ENCODE measurements around the gene VWF. TPM values are rescaled to one million over a fixed set of nuclear protein-coding genes. Genes with fewer than 3 reads are reported as not detected.

VWF gene
- total RNA-seq, 2 experiments from 2014 or later = not detected

DNA sequence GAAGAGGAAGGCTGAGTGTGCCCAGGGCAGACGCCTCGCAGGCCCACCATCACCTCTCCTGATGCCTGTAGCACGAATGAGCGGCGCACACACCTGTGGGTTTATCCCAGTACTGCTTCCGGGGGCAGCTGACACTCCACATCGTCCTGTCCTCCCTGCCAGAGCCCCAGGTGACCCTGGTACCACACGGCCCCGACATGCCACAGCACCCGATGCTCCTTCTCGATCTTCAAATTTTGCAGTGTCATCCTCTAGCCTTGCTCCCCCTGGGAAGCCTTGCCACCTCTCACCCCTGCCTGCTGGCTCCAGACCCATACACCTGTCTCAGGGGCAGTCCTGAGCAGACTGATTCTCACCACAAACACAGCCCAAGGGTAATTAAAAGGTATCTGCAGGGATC is 220.0 kb downstream of the VWF start:
- DNase-seq (no peak), ATAC-seq (no peak)
- Mint-ChIP-seq H3K9me3 (ENCODE audit: insufficient read depth) (no peaks in the 10 kb centered on the region), H3K27ac (no peak overlapping the region), H3K36me3 (ENCODE audit: low read depth) (no peaks in the 10 kb centered on the region), H3K4me3 (no peak overlapping the region), H3K27me3 (ENCODE audit: low read depth) (peaks cover 5% of the 10 kb centered on the region), H3K4me1 (ENCODE audit: low read depth) (no peaks in the 10 kb centered on the region)
- ChIA-PET POLR2A (no interaction called here), CTCF (no interaction called here)

DNA sequence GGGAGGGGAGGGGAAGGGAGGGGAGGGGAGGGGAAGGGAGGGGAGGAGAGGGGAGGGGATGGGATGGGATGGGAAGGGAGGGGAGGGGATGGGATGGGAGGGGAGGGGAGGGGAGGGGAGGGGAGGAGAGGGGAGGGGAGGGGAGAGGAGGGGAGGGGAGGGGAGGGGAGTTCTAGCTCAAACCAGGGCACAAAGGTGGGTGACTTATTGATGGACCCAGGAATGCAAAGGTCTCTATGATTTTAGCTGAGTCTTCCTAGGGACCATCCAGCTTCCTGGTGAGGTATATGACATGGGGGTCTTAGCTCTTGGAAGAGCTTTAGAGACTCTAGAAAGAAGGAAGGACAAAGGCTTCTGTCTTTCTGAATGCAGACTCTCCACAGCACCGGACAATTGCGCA is 221.7 kb downstream of the VWF start:
- no peaks in the 10 kb centered on the region for H3K4me1 Mint-ChIP-seq (ENCODE audit: low read depth)
- H3K4me3 Mint-ChIP-seq = no peak overlapping the region
- peaks cover 3% of the 10 kb centered on the region for H3K27me3 Mint-ChIP-seq (ENCODE audit: low read depth)
- ATAC-seq (no peak), DNase-seq (no peak)
- no peaks in the 10 kb centered on the region for H3K9me3 Mint-ChIP-seq (ENCODE audit: insufficient read depth)
- ChIA-PET CTCF (no interaction called here), POLR2A (no interaction called here)
- no peaks in the 10 kb centered on the region for H3K36me3 Mint-ChIP-seq (ENCODE audit: low read depth)
- no peak overlapping the region for H3K27ac Mint-ChIP-seq

- no peaks in the 10 kb centered on the region for H3K36me3 Mint-ChIP-seq (ENCODE audit: low read depth)
- H3K9me3 Mint-ChIP-seq (ENCODE audit: insufficient read depth) = no peaks in the 10 kb centered on the region
- no peak overlapping the region for H3K27ac Mint-ChIP-seq
- H3K27me3 Mint-ChIP-seq (ENCODE audit: low read depth) = peaks cover 9% of the 10 kb centered on the region
- CTCF ChIA-PET = no interaction called here
- POLR2A ChIA-PET = no interaction called here
- no peak overlapping the region for H3K4me3 Mint-ChIP-seq
- DNase-seq (no peak), ATAC-seq (no peak)
- H3K4me1 Mint-ChIP-seq (ENCODE audit: low read depth) = no peaks in the 10 kb centered on the region
Observed at GRCh38 chr12:5901416-5901815, 223.1 kb downstream of the VWF start.

DNA sequence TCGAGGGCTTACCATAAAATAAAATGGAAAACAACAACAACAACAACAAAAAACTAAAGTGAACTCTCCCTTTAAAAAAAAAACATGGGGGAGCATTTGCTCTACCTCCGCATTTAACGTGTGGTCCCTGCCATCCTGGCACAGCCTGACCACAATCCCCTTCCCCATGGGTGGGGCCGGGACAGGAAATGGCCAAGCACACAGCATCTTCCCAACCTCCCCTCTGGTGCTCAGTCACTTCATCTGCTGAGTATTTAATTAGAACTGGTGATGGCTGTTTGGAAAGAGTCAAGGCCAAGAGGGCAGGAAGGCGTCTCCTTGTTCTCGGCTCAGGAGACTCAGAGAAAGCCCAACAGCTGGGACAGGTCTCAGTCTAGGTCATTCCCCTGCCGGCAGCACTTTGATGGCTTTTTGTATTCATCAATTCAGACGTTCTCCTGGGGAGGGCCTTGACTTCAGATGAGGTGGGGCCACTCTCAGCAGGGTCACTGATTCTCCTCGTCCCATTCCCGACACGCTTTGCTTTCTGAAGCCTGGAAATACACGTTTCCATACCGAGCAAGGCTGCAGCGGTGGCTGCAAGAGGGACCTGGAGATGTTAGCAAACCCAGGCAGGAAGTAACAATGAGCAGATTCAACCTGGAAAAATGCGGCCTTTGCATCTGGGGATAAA is 223.8 kb downstream of the VWF start:
- ATAC-seq (no peak), DNase-seq (no peak)
- Mint-ChIP-seq H3K36me3 (ENCODE audit: low read depth) (no peaks in the 10 kb centered on the region), H3K27ac (no peak overlapping the region), H3K4me1 (ENCODE audit: low read depth) (no peaks in the 10 kb centered on the region), H3K4me3 (no peak overlapping the region), H3K27me3 (ENCODE audit: low read depth) (peaks cover 9% of the 10 kb centered on the region), H3K9me3 (ENCODE audit: insufficient read depth) (no peaks in the 10 kb centered on the region)
- ChIA-PET CTCF (no interaction called here), POLR2A (no interaction called here)

DNA sequence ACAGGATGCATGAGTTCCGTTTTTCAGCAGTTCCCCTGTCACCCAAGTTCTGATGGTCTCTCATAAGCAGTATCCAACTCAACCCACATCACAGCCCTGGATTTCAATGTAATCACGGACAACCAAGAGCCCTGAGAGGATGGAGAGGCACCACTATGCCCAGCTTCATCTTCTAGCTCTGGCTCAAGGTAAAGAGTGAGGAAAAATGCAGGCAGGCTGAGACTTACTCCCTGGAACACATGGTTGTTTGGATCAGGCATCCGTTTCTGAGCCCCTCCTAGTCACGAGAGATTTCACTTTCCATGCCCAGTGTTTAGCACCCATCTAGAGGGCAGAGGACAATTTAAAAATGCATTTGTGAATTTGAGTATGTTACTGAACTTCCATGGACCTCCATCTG is 224.4 kb downstream of the VWF start:
- no peaks in the 10 kb centered on the region for H3K4me1 Mint-ChIP-seq (ENCODE audit: low read depth)
- CTCF ChIA-PET = no interaction called here
- ATAC-seq (no peak), DNase-seq (no peak)
- H3K27ac Mint-ChIP-seq = no peak overlapping the region
- no peaks in the 10 kb centered on the region for H3K9me3 Mint-ChIP-seq (ENCODE audit: insufficient read depth)
- no peak overlapping the region for H3K4me3 Mint-ChIP-seq
- H3K36me3 Mint-ChIP-seq (ENCODE audit: low read depth) = no peaks in the 10 kb centered on the region
- H3K27me3 Mint-ChIP-seq (ENCODE audit: low read depth) = peaks cover 12% of the 10 kb centered on the region
- POLR2A ChIA-PET = no interaction called here

DNA sequence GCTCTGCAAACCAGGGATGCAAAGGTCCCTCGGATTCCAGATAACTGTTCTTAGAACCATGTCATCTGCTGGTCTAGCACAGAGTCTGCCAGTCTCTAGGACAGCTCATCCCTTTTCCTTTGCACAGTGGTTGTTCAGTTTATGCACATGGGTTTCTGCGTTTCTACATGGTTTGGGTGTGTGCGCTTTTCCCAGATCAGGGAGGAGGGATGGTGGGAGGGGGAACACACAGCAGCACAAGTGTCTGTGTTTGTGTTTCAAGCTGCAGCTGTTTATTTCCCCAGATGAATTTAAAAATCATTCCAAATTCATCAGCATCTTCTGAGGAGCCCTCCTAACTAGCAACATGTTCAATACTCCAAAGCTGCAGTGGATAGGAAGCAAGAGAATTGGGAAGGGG is 224.8 kb downstream of the VWF start:
- no peak for DNase-seq
- no peaks in the 10 kb centered on the region for H3K4me1 Mint-ChIP-seq (ENCODE audit: low read depth)
- H3K36me3 Mint-ChIP-seq (ENCODE audit: low read depth) = no peaks in the 10 kb centered on the region
- ATAC-seq = no peak
- ChIA-PET CTCF (no interaction called here), POLR2A (no interaction called here)
- no peak overlapping the region for H3K4me3 Mint-ChIP-seq
- H3K27ac Mint-ChIP-seq = no peak overlapping the region
- H3K9me3 Mint-ChIP-seq (ENCODE audit: insufficient read depth) = no peaks in the 10 kb centered on the region
- H3K27me3 Mint-ChIP-seq (ENCODE audit: low read depth) = peaks cover 13% of the 10 kb centered on the region

DNA sequence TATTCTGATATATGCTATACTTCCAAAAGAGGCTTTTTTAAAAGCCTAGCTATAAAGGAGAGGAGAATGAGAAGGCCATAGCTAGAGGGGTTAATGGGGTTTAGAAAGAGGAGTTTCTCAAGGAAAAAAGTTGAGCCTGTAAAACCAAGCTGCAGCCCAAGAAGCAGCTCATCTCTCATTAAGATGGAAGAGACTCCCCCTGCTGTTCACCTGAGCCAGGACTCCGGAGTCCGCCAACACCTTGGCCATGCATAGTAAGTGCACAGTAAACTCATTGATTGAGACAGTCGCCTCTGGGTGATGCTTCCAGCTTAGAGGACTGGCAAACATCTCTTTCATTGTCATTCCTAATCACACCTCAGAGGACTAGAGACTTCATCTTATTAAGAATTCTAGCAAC is 225.6 kb downstream of the VWF start:
- Mint-ChIP-seq H3K4me1 (ENCODE audit: low read depth) (no peaks in the 10 kb centered on the region), H3K9me3 (ENCODE audit: insufficient read depth) (no peaks in the 10 kb centered on the region)

More for the DNA sequence above, 225.6 kb downstream of the VWF start:
- Mint-ChIP-seq H3K4me3 (no peak overlapping the region), H3K27ac (no peak overlapping the region), H3K36me3 (ENCODE audit: low read depth) (no peaks in the 10 kb centered on the region), H3K27me3 (ENCODE audit: low read depth) (peaks cover 16% of the 10 kb centered on the region)
- no peak for ATAC-seq
- ChIA-PET CTCF (no interaction called here), POLR2A (no interaction called here)
- no peak for DNase-seq

Other genes with a start within 250 kb of the VWF start
- not detected for gene ANO2, start 179.4 kb downstream of the VWF start, total RNA-seq
- gene CD9, start 75.7 kb upstream of the VWF start, total RNA-seq = 10 to 100 TPM; 11.6 to 11.9 TPM
- under 1 TPM in 1 of 2 experiments, not detected in 1; 0.47 TPM for gene PLEKHG6, start 186.0 kb upstream of the VWF start, total RNA-seq
- gene TNFRSF1A, start 217.4 kb upstream of the VWF start, total RNA-seq = 10 to 100 TPM; 58.8 to 63.4 TPM

All from activated CD8-positive, alpha-beta T cell treated with anti-CD3 and anti-CD28 coated beads, Interleukin-2, amount 10 ng/mL, durations not matched to agents 7 days and 5 days (primary cell).